NCI-H1092 (cell line): ENCODE measurements around the gene ZNF804B.
"Not testable (repeated sequence)": the region's sequence is repeated elsewhere in the genome, so short reads cannot be mapped to it uniquely, and the experiment has no call there.

Experiments
- DNase-seq: peaks from one replicate; lab custom pipeline; 2025; lab: John Stamatoyannopoulos, UW

Gene ZNF804B

DNA sequence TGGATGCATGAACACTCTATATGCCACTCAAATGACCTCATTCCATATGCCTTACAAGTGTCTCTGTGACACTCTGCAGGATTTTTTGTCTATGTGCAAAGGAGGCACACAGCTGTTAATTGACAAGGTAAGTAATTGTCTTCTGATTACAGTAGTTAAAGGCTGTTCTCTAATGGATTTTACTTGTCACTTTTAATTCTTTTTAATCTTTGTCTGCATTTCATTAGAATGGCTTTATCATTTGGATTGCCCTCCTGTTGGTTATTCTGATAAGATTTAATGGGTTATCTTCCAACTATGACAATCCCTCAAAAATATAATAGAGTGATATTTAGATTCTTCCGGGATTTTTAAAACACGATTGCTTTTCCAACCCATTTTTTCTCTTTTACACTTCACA is 326.1 kb downstream of the ZNF804B start:
- no peak for DNase-seq

DNA sequence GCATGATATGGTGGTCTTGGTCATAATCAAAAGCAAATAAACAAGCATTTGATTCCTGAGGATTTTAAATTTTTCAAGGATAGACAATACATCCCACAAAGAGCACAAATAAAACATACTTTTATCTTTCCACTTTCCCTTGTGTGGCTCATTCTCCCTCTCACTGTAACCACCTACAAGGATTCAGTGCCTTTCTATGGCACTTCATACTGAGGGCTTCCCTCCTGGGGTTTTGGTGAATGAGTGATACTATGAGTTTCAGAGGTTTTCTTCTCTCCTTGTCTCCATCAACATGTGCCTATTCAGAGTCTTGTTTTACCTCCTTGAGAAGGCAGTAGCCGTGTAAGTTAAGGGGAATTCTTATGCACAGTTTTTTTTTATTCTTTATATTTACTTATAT is 332.1 kb downstream of the ZNF804B start:
- DNase-seq = no peak

DNA sequence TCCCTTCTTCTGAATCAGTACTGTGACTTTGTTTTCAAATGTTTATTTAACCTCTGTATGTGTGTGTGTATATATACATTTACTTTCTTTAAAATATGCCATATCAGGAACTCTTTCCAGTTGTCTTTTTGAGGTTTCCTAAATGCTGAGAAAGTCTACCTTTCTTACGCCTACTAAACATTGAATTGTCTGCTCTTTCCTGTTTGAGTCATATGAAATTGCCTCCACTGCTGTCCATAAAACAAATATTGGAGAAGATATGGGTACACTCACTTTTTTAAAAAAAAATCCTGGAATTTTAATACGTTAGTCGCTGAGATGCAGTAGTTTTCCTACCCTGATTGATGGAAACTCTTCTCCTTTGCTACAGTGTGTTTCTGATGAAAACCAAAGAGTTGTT is 334.8 kb downstream of the ZNF804B start:
- no peak for DNase-seq

DNA sequence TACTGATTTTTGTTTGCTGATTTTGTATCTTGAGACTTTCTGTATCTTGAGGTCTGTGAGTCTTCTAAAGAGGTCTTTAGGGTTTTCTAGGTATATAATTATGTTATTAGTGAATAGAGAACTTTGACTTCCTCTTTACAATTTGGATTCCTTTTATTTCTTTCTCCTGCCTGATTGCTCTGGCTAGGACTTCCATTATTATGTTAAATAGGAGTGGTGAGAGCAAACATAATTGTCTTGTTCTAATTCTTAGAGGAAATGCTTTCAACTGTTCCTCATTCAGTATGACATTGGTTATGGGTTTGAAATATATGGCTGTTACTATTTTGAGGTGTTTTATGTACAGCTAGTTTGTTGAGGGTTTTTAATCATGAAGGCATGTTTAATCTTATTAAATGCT is 344.1 kb downstream of the ZNF804B start:
- no peak for DNase-seq

DNA sequence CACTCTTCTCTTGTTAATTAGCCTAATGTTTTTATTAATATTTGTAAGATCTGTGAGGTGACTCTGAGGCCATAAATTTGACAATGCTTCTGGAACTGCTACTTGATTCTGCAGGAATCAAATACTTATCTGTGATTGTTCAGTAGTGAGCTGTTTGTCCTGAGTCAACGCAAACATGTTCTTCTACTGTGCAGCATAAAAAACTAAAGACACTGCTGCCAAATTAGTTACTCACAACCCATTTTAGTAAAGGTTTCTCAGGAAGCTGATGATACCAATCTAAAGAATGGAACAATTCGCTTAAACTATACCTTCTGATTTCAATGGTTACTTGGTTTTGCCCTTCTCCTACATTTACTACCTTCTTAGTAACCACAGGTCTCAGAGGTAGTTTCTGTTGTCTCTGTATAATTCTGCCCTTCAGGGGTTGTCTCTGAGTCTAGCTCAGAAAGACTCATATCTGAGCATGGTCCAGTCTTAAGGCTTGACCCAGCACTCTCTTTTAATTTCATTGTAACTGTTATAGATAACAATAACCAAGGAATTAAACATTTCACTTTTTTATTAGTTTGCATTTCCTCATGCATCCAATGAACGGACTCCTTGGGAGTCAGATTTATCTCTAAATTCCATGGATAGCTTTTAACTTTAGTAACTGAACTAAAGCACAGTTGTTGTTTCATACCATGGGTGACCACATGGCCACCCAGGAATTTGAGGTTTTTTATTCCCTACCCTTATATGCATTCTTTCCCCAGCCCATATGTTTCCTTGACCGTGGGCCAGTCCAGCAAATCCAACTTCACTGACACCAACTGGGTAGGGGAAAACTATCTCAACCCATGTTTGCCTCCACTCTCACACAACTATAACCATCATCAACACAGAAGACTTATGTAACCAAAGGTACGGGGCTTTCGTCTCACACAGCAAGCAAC is 345.5 kb downstream of the ZNF804B start:
- no peak for DNase-seq

DNA sequence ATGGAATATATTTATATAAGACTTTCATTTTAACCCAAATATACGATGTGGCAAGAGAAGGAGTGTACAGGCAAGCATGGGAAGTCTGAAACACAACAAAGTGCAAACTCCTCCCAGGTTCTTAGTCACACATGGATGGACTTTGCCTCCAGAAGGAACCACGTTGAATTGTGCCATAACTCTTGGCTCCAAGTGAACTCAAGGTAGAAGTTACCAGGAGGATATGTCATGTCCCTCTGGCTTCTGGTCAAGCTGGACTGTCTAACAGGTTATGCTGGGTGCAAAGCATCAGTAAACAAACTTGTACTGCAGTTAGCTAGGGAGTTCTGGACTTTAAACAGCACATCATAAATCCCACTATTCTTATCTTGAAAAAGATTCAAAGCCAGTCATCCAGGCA is 364.4 kb downstream of the ZNF804B start:
- DNase-seq = no peak

DNA sequence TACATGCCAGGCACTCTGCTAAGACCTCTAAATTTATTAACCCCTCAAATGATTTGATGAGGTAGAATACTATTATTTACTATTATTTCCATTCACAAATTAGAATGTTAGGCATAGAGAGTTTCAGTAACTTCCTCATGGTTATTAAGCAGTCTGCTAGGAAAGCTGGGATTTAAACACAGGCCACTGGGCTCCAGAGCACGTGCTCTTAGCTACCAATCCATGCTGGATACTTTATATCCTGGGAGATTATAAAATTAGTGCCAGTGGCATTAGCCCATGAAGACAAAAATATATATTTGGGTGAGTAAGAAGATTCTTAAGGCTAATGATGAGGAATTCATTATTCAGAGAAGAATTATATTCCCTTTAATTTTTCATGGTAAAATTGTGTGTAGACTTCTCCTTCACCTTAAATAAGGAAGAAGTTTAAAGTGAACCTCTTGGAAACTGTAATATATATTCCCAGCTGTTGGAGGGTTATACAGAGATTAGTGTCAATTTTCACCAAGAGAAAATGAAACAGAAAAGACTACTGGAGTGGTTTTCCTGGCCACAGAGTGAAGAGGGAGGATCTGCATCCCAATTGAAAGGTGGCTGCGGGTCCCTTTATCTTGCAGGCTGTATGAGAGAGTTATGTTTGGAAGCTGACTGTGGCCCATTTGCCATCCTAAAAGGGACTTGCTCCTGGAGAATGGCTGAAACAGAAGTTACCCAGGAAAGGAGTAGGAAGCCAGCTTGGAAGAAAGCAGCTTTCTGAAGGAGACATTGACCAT is 370.3 kb downstream of the ZNF804B start:
- no peak for DNase-seq

DNA sequence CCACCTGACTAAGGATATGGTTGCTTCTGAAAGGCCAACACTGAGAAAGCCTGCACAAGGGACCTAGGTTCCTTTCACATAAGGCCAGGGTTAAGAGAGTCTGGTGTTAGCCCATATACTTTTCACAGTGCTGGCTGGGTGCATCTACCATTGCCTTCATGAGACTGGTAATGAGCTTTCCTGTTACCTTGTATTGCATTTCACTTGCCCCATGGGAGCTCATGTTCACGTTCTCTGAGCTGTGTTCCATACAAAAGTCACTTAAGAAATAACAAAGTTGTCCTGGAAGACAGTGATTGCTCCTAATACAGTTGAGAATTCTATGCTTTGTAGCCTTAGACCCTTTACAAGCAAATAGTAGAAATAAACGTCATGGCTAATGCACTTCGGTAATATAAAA is 373.9 kb downstream of the ZNF804B start:
- DNase-seq = no peak

DNA sequence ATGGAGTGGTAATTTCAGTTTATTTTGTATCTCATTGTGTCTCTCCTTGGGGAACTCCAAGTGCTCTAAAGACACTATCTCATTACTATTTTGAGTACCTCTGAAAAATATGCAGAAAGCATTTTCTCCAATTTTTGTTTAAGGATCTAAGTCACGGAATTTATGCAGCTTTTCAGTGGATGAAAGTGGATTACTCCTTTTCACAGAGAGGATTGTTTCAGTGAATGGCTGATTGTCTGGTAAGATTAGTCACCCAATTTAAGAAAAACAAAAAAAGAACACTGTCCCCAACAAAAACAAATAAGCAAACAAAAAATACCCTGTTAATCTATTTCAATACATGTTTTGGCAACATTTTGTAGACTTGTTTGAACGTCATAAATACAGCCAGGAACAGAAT is 374.3 kb downstream of the ZNF804B start:
- DNase-seq = no peak

DNA sequence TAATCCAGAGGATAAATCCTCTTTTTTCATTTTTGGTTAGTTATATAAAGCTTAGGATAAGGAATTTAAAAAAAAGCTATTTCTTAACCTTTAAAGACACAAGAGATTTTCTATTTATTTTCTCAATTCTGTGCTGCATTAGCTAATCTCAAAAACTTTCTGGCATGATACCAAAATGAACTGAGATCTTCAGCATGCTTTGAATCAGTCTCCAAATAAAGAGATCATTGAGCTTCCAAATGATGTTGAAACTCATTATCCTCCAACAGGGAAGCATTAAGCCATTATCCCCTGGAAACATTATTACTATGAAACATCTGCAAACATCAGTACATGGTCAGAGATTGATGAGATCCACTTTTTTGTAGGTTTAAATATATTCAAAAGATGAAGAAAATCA is 386.3 kb downstream of the ZNF804B start:
- no peak for DNase-seq

DNA sequence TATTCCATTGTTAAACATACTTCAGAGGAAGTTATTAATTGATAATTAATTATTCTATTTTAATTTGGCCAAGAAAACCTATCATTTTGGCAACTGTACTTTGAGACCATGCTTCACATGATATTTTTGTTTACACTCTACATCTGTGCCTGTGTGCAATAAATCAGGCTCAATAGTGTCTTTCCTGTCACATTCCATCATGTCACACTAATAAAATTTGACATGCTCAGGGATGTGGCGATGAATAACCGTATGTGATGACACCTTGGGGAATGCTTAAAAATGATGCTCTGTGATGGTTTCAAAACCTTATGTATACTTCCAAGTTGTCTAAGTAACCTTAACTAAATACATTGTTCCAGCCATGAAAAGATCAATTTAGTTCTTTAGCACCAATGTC is 400.6 kb downstream of the ZNF804B start:
- no peak for DNase-seq

DNA sequence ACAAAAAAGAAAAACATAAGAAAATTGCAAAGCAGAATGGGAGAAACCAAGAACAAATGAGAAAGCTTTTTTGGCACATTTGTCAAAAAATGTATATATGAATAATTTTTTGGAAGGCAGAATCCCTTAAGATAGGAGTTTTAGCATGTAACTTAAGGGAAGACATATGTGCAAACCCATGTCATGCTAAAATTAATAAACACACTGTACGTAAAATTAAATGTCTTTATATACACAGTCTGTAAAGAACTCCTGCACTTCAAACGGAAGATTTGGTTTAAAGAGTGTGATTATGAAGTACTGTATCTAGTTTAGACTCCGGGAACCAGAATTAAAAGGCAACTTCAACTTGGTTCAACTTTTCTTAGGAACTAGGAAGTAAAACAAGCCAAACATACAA is 405.9 kb downstream of the ZNF804B start:
- DNase-seq = no peak

DNA sequence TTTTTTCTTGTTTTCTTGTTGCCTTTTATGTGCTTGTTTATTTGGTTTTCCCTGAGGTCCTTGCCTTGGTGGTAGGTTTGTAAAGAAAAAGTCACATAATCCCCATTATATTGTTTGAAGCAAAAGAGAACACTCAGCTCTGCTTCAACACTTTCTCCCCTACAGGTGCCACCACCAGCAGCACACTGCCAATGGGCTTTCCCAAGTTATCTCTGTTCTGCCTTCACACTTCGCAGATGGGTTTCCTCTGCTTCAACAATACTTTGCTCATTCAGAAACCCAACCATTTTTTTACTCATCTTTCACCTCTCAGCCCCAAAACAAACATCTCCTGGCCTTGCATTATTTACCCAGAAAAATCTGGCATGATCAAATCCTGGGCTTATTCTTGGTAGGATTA is 411.1 kb downstream of the ZNF804B start:
- no peak for DNase-seq

DNA sequence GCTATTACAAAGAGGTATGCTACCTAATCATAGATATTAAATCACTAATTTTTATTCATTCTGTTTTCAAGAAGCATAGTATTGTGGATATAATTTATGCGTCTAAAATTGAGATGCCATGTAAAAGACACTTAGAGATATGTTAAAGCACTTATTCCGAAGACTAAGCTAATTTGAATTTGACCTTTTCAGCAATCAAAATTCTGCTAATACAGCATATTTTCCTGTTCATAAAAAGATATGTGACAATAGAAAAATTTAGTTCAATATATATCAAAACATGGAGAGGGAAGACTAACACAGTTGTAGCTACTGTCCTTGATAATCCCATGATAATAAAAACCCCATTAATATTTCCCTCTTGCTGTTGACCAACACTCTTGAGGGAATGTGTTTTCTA is 422.6 kb downstream of the ZNF804B start:
- no peak for DNase-seq

DNA sequence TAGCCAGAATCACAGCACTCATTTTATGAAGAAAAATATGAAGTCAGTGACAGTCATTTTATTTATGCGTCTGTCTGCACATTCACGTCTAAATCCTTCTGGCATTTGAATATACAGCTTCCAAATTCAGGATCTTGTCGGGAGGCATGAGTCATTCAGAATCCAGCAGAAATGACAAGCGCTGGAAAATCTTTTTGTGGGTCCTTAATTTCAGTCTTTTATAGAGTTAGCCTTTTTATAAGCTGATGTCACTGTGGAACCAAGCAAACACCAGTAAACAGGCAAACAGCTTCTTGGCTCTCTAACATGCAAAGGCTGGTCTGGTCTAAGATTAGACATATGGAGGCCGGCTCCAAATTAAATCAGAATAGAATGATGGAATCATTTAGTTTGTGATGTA is 424.2 kb downstream of the ZNF804B start:
- DNase-seq = no peak

DNA sequence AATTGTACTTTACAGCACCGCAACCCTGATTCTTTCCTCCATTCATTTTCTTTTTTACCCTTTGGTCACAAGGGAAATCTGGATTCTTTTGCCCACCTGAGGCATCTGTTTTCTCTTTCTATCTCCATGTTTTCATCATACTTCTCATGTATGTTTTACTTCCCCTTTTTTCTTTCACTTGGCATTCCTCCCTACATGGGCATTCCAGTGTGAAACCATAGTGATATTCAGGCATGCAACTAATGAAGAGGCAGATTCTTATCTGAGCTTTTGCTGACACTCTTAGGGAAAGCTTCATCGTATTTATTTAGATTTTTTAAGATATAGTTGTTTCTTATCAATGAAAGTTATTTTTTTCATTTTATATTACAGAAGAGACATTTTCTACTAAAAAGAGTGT is 441.3 kb downstream of the ZNF804B start:
- no peak for DNase-seq

DNA sequence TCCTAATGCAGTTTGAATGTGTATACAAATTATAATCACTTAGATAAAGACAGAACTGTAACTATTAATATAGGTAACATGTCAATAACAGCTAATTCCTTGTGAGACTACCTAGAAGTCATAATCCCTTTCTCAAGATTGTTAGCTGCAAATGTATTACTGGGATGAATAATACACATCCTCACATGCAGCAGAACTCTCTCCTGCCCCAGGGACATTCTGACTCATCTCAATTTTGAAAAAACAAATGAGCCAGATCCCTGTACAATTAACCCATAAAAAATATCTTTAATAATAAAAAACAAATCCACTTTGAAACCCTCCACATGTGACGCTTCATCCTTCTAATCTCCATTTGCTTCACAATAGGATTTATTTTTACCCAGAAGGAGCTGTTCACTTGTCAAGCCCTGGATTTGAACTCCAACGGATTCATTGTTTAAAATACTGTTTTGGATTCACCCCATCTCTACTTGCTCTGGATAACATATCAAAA is 464.4 kb downstream of the ZNF804B start:
- DNase-seq = no peak

DNA sequence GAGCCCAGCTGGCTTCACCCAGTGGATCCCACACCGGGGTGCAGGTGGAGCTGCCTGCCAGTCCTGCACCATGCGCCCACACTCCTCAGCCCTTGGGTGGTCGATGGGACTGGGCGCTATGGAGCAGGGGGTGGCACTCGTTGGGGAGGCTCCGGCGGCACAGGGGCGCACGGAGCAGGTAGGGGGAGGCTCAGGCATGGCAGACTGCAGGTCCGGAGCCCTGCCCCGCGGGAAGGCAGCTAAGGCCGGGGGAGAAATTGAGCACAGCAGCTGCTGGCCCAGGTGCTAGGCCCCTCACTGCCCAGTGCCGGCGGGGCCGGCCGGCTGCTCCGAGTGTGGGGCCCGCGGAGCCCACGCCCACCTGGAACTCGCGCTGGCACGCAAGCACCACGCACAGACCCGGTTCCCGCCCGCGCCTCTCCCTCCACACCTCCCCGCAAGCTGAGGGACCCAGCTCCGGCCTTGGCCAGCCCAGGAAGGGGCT is 469.2 kb downstream of the ZNF804B start:
- not testable (repeated sequence) for DNase-seq

DNA sequence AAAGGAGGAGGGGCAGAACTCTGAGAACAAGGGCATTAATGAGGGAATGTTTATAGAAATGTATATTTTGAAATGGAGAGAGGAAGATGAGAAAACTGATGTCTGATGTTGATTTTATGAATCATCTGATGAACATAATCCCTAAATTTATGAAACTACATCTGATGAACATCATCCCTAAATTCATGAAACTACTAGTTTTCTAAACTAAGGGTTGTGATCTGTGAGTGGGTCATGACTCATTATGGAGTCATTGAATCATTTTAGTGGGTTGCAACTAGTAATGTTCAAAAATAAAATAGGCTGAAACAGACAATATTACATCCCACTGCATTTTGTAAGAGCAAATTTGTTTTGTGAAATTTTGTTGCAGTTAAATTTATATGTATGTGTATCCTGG is 478.7 kb downstream of the ZNF804B start:
- DNase-seq = no peak

DNA sequence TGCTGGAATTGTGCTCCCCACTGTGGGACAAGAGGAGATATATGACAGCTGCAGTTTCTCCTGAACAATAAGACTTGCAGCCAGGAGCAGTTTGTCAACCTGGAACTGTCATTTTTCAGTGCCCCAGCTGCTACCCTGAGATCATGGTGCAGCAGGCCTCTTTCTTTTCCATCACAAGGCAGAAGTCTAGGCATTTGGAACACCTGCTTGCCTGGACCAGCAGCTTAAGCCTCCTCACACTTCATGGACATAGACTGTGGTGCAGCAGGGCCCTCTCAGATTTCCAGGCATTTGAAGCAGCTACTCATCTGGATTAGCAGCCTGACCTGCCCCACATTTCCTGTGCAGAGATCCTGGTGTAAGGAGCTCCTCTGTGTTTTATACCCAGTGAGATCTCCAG is 486.7 kb downstream of the ZNF804B start:
- DNase-seq = no peak

DNA sequence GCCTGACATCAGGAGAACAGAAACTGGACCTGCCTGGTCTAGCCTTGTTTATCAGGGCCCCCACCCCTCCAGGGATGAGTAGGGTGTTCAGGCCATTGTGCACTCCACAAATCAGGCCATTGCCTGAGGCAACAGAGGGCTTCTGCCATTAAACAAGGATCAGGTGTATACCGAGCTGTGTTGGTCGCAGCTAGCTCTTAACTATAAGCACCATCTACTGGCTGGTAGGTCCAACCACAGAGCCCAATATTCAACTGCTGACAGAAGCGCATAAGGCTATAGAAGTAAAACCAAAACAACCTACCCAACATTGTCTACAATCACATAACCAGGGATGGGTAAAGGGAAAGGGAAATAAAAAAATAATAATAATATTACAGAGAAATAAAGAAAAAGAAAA is 487.7 kb downstream of the ZNF804B start:
- DNase-seq = no peak

DNA sequence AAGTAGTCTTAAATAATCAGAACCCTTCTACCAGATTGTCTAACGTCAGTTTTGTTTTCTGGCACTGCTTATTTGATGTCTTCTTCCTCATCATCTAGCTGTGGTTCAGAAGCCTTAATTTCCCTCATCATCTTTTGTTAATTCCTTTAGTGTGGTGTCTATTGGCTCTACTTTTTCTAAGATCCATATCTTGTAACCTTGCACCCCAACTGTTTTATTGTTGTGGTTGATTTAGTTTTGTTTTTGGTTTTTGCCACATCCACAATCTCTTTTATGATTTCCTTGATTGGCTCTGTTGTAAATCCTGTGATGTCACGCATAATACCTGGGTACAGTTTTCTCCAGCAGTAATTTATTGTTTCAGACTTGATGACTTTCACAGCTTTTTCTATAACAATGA is 499.6 kb downstream of the ZNF804B start:
- no peak for DNase-seq

DNA sequence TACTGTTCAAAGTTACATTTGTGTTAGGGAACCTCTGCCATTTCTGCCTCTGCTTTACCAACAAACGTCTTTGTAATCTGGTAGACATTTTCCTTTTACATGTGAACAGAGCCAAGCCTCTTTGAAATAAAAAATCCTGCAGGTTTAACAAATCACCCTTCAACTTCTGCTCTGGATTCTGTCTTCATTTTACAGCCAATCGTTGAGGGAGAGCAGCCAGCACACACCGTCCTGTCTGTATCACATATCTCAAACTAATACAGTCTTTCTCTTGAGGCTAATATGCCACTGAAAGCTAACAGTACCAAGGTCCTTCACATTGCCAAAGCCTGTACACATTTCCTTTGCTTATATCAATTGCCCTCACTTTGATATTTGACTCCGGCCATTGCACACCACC is 504.6 kb downstream of the ZNF804B start:
- no peak for DNase-seq
